ENCODE data around the gene FAF1. TPM values are rescaled to one million over a fixed set of nuclear protein-coding genes. Genes with fewer than 3 reads are reported as not detected.

Gene FAF1
- total and polyA plus RNA-seq, 9 of the 15 experiments (the other 6 are each of a cell fraction or from before 2014, with no cell fraction given), result 48.7 to 225 (median 118) TPM

DNA sequence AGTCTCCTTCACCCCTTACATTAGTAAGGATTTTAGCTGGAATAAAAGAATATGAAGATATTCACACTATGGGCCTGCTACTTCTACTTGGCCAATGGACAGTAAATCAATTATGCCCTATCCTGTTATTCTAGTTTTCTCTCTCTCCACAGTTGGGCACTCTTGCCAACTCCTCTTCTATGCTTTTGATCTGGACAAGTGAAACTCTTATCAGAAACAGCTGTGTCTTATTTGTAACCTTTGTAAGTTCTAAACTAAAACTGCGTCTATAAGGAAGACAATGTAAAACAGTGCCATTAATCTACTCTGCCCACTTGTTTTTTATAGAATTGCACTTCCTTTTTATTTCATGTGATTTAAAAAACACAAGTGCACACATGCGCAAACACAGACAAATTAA is 292.8 kb downstream of the FAF1 start:
- BruUV-seq (replicated peaks), result no TSS peak
- DNase-seq (ENCODE audit: extremely low read depth in 1 of 4, low spot score in 3 of 4) (no peak), ATAC-seq (no peak), FAIRE-seq (no peak)
- no peak overlapping the region for H2AFZ ChIP-seq (ENCODE audit: low read depth, low read length)
- H3K9me3 ChIP-seq (replicated peaks; ENCODE audit: control insufficient read depth, insufficient read depth, low read depth, low read length), result no peaks in the 10 kb centered on the region
- in situ Hi-C loops (cut with MboI) (no loop called here), intact Hi-C loops (cut with micrococcal nuclease) (no loop called here)
- H3K4me2 ChIP-seq (ENCODE audit: insufficient read depth, low read length), result no peak overlapping the region
- CTCF ChIA-PET (ENCODE audit: low intra/inter-chr PET ratio), result no interaction called here
- no peaks in the 10 kb centered on the region for H3K27me3 ChIP-seq (ENCODE audit: control insufficient read depth in 2 of 2, insufficient read depth in 2 of 2, low read length in 2 of 2)
- peaks cover 2% of the 10 kb centered on the region; the same call in 1 of the 3 replicates for H3K79me2 ChIP-seq (ENCODE audit: control insufficient read depth, insufficient read depth, low read length)
- no peak overlapping the region for H3K27ac ChIP-seq (ENCODE audit: extremely low read depth, low read depth, low read length)
- POLR2A ChIA-PET, result interaction anchor here (0.6 kb wide), 1 partner anchor 316 kb away, joined by 3 read pairs; no protein-coding TSS in a partner anchor
- H3K4me1 ChIP-seq (replicated peaks in 1 of 2; ENCODE audit: control insufficient read depth in 2 of 2, insufficient read depth in 2 of 2, low read length in 2 of 2), result no peaks in the 10 kb centered on the region
- 79% methylated on average over 2 of the region's 2 CpGs for WGBS (ENCODE audit: insufficient coverage, low coverage, missing lambda C conversion rate)
- no peak overlapping the region for H3K4me3 ChIP-seq
- H3K36me3 ChIP-seq (ENCODE audit: control insufficient read depth, insufficient read depth, low read length), result peaks cover 6% of the 10 kb centered on the region; the same call in 1 of the 3 replicates
- TF ChIP-seq CBFA2T3 (IDR thresholded peaks at IDR 0.05), result no peak
- TF ChIP-seq, protein P1, sequence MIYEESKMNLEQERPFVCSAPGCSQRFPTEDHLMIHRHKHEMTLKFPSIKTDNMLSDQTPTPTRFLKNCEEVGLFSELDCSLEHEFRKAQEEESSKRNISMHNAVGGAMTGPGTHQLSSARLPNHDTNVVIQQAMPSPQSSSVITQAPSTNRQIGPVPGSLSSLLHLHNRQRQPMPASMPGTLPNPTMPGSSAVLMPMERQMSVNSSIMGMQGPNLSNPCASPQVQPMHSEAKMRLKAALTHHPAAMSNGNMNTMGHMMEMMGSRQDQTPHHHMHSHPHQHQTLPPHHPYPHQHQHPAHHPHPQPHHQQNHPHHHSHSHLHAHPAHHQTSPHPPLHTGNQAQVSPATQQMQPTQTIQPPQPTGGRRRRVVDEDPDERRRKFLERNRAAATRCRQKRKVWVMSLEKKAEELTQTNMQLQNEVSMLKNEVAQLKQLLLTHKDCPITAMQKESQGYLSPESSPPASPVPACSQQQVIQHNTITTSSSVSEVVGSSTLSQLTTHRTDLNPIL (CRISPR knock-in tag; IDR thresholded peaks at IDR 0.05), result no peak
- H4K20me1 ChIP-seq (replicated peaks; ENCODE audit: control insufficient read depth, insufficient read depth, low read length), result no peaks in the 10 kb centered on the region
- no peak overlapping the region for H3K9ac ChIP-seq (ENCODE audit: insufficient read depth in 1 of 2, low read depth in 2 of 2, low read length in 2 of 2)
- H3K9me1 ChIP-seq (ENCODE audit: control insufficient read depth, insufficient read depth, low read length), result no peaks in the 10 kb centered on the region

DNA sequence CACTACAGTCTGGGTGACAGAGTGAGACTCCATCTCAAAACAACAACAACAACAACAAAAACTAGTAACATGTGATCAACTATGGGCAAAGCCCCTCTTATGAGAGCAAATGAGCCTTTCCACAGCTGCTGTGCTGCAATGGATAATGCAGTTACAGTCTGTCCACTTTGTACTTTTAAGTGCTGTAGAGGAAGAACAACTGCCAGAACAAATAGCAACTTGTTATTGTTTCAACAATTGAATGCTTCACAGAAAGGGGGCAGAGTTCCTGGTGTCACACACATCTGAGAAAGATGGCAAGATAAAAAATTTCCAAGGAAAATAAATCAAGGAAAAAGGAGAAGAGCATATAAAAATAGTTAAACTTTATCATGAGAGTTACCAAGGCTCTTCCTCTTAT is 293.2 kb downstream of the FAF1 start:
- Histone ChIP-seq H3K27me3 (ENCODE audit: control insufficient read depth in 2 of 2, insufficient read depth in 2 of 2, low read length in 2 of 2) (no peaks in the 10 kb centered on the region), H2AFZ (ENCODE audit: low read depth, low read length) (no peak overlapping the region), H3K79me2 (ENCODE audit: control insufficient read depth, insufficient read depth, low read length) (peaks cover 2% of the 10 kb centered on the region; the same call in 1 of the 3 replicates), H3K9ac (ENCODE audit: insufficient read depth in 1 of 2, low read depth in 2 of 2, low read length in 2 of 2) (no peak overlapping the region), H3K4me2 (ENCODE audit: insufficient read depth, low read length) (no peak overlapping the region), H3K4me1 (replicated peaks in 1 of 2; ENCODE audit: control insufficient read depth in 2 of 2, insufficient read depth in 2 of 2, low read length in 2 of 2) (no peaks in the 10 kb centered on the region), H3K36me3 (ENCODE audit: control insufficient read depth, insufficient read depth, low read length) (peaks cover 6% of the 10 kb centered on the region; the same call in 1 of the 3 replicates), H3K9me1 (ENCODE audit: control insufficient read depth, insufficient read depth, low read length) (no peaks in the 10 kb centered on the region), H3K27ac (ENCODE audit: extremely low read depth, low read depth, low read length) (no peak overlapping the region), H3K9me3 (replicated peaks; ENCODE audit: control insufficient read depth, insufficient read depth, low read depth, low read length) (no peaks in the 10 kb centered on the region), H4K20me1 (replicated peaks; ENCODE audit: control insufficient read depth, insufficient read depth, low read length) (no peaks in the 10 kb centered on the region), H3K4me3 (no peak overlapping the region)
- no TSS peak for BruUV-seq (replicated peaks)
- ChIA-PET POLR2A (interaction anchor here (0.6 kb wide), 1 partner anchor 316 kb away, joined by 3 read pairs; no protein-coding TSS in a partner anchor), CTCF (ENCODE audit: low intra/inter-chr PET ratio) (no interaction called here)
- FAIRE-seq (no peak), DNase-seq (ENCODE audit: extremely low read depth in 1 of 4, low spot score in 3 of 4) (no peak), ATAC-seq (no peak; the same call in 2 of the 3 replicates)
- in situ Hi-C loops (cut with MboI), result no loop called here
- TF ChIP-seq HDGF (IDR thresholded peaks at IDR 0.05), result no peak
- TF ChIP-seq, protein P2, sequence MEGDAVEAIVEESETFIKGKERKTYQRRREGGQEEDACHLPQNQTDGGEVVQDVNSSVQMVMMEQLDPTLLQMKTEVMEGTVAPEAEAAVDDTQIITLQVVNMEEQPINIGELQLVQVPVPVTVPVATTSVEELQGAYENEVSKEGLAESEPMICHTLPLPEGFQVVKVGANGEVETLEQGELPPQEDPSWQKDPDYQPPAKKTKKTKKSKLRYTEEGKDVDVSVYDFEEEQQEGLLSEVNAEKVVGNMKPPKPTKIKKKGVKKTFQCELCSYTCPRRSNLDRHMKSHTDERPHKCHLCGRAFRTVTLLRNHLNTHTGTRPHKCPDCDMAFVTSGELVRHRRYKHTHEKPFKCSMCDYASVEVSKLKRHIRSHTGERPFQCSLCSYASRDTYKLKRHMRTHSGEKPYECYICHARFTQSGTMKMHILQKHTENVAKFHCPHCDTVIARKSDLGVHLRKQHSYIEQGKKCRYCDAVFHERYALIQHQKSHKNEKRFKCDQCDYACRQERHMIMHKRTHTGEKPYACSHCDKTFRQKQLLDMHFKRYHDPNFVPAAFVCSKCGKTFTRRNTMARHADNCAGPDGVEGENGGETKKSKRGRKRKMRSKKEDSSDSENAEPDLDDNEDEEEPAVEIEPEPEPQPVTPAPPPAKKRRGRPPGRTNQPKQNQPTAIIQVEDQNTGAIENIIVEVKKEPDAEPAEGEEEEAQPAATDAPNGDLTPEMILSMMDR (IDR thresholded peaks at IDR 0.05 in 2 of 3, conservative IDR thresholded peaks at IDR 0.05 in 1 of 3; ENCODE audit: insufficient read depth in 2 of 3, low read depth in 1 of 3, low read length in 3 of 3), result peak in 1 of 3 experiments; percentile 20; a peak in 1 of 6 replicates
- TF ChIP-seq PHF8 (IDR thresholded peaks at IDR 0.05; ENCODE audit: borderline replicate concordance, low read length), result no peak
- intact Hi-C loops (cut with micrococcal nuclease), result no loop called here

All from K562 (cell line).